Measurements from ENCODE around the gene LRRC19. TPM values are rescaled to one million over a fixed set of nuclear protein-coding genes. Genes with fewer than 3 reads are reported as not detected.

LRRC19 gene
- total RNA-seq, 5 donors from 2014 or later (not counting 1 experiment from before 2014, with no cell fraction given), result not detected

DNA sequence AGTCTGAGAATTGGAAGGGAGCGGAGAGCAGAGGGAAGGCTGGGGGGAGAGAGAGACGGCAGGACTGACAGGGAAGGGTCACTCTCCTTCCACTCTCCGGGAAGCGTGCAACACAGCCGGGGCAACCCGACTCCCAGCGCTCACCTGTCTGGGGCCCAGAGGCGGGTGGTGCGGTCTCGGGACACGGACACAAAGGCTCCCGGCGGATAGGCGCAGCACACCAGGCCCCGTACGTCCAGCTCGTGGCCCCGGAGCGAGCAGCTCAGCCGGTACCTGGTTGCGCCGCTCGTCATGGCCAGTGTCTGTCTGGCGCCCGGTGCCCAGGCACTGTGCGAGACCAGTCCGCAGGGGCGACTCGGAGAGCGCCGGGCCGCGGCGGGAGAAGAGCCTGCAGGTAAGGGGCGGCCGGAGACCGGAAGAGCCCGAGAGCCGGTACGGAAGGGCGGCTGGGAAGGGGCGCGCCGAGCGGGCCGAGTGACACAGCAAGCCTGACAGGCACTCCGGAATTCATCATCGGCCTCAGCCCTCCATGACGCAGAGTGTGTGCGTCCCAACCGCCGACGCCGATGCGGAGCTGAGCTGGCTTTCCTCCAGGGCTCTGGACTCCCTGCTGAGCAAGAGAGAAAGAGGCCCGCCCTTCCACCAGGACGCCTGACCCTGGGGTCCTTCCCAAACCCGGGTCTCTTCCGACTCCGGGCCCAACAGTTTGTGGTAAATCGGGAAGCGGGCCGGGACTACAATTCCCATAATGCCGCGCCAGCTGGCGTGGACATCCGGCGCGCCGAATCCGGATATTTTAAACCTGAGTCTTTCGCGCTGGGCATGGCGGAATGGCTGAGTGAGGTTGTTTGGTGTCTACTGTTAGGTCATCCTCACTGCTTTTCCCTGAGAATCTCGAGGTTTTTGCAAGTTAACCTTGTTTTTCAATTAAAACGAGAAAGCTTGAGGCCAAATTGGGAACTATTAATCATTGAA lies 58.4 kb downstream of the LRRC19 start, which contains the start of gene PLAA:
TSS of gene PLAA (minus strand) at position 490 of the 975 bp plus-strand sequence. CDS start at position 293, 197 bp downstream.
- Mint-ChIP-seq H3K36me3 (peaks cover 10% of the 10 kb centered on the region), H3K27ac (peak within 1 kb of the TSS; percentile 98 to 99), H3K4me3 (peak within 1 kb of the TSS; percentile 85 to 97 (median 89)), H3K9me3 (no peaks in the 10 kb centered on the region), H3K27me3 (peaks cover 4 to 10% of the 10 kb centered on the region in 2 donors), H3K4me1 (peaks cover 46 to 52% (median 50%) of the 10 kb centered on the region in 3 donors)
- Histone ChIP-seq H3K27me3 (replicated peaks in 1 of 2; ENCODE audit: control insufficient read depth in 2 of 2, extremely low read depth in 1 of 2, insufficient read depth in 2 of 2, low read length in 1 of 2) (no peaks in the 10 kb centered on the region), H3K4me1 (ENCODE audit: control insufficient read depth in 1 of 2, extremely low read depth in 1 of 2, insufficient read depth in 2 of 2, low read length in 2 of 2) (peaks cover 21 to 33% of the 10 kb centered on the region in 2 experiments), H3K4me3 (ENCODE audit: control insufficient read depth in 1 of 2, extremely low read depth in 1 of 2, low read length in 1 of 2) (peak within 1 kb of the TSS; percentile 84 to 99), H3K27ac (ENCODE audit: low read length) (peak within 1 kb of the TSS; percentile 98), H3K36me3 (ENCODE audit: control insufficient read depth in 2 of 2, extremely low read depth in 1 of 2, insufficient read depth in 1 of 2, low read length in 1 of 2) (peaks cover 0 to 6% of the 10 kb centered on the region in 2 donors), H3K9me3 (no peaks in the 10 kb centered on the region)
- under 1% methylated on average over 57 of the region's 76 CpGs for WGBS (ENCODE audit: insufficient coverage)
- POLR2A ChIA-PET, result interaction anchor here (0.6 to 1.5 kb wide), 4 partner anchors 9 to 55 kb away, joined by 3 to 15 read pairs (median 4); partner anchors contain the start of genes CAAP1 (in 1 of the 2) and IFT74 (in 1 of the 2)
- ATAC-seq (replicated peaks in 1 of 4) (peak; percentile 95 to 96 (median 95)), DNase-seq (peak; percentile 65 to 90 (median 80))
- CTCF ChIA-PET, result interaction anchor here in 1 of 2 donors (1.0 to 1.1 kb wide), 2 partner anchors 9 to 55 kb away, joined by 3 to 5 read pairs; partner anchors contain the start of genes CAAP1 and IFT74

DNA sequence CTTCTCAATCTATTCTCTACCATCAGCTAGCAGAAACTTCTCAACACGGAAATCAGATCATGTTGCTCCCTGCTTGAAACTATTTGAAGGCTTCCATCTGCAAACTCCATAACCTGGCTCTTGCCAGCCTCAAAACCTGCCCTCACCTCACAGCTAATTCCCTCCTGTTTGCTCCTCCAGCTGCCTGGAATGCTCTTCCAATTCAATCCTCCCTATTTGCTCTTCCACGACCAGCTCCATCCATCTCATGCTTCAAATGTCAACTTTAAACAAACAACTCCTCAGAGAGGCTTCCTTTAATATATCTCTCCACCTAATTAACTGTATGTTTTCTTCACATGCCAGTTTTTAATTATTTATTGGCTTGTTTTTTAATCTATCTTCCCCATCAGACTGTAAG lies 59.9 kb downstream of the LRRC19 start:
- WGBS (ENCODE audit: insufficient coverage), result 58% methylated on average over 2 of the region's 2 CpGs
- H3K9me3 ChIP-seq, result no peaks in the 10 kb centered on the region
- DNase-seq, result no peak
- no peak for ATAC-seq (replicated peaks in 1 of 4)
- Mint-ChIP-seq H3K27me3 (peaks cover 4 to 10% of the 10 kb centered on the region in 2 donors), H3K4me3 (peak overlapping the region; percentile 85 to 97 (median 89)), H3K27ac (peak overlapping the region; percentile 4 to 98), H3K4me1 (peaks cover 61 to 65% (median 64%) of the 10 kb centered on the region in 3 donors), H3K36me3 (peaks cover 10% of the 10 kb centered on the region), H3K9me3 (no peaks in the 10 kb centered on the region)
- POLR2A ChIA-PET, result interaction anchor here (0.5 to 0.7 kb wide), 2 partner anchors 10 to 44 kb away, joined by 3 to 4 read pairs; partner anchors contain the start of gene IFT74 (in 1 of the 2)
- CTCF ChIA-PET, result interaction anchor here in 1 of 2 donors (0.9 kb wide), 1 partner anchor 11 kb away, joined by 3 read pairs; the partner anchor contains the start of gene IFT74
- H3K4me3 ChIP-seq (ENCODE audit: control insufficient read depth in 1 of 2, extremely low read depth in 1 of 2, low read length in 1 of 2), result no peak overlapping the region
- no peak overlapping the region for H3K27ac ChIP-seq (ENCODE audit: low read length)
- peaks cover 21 to 33% of the 10 kb centered on the region in 2 experiments for H3K4me1 ChIP-seq (ENCODE audit: control insufficient read depth in 1 of 2, extremely low read depth in 1 of 2, insufficient read depth in 2 of 2, low read length in 2 of 2)
- peaks cover 0 to 6% of the 10 kb centered on the region in 2 donors for H3K36me3 ChIP-seq (ENCODE audit: control insufficient read depth in 2 of 2, extremely low read depth in 1 of 2, insufficient read depth in 1 of 2, low read length in 1 of 2)
- H3K27me3 ChIP-seq (replicated peaks in 1 of 2; ENCODE audit: control insufficient read depth in 2 of 2, extremely low read depth in 1 of 2, insufficient read depth in 2 of 2, low read length in 1 of 2), result no peaks in the 10 kb centered on the region

Other genes with a start within 250 kb of the LRRC19 start
- gene CAAP1, start 112.9 kb downstream of the LRRC19 start, total RNA-seq, result 10 to 100 TPM; 13.0 to 21.5 (median 16.3) TPM
- 10 to 100 TPM; 19.9 to 29.9 (median 23.7) TPM for gene PLAA, start 58.4 kb downstream of the LRRC19 start, total RNA-seq
- gene IFT74, start 49.3 kb downstream of the LRRC19 start, total RNA-seq, result 10 to 100 TPM in 2 of 5 donors, 1 to 10 TPM in 3; 6.2 to 11.1 (median 8.9) TPM
- gene TEK, start 103.6 kb upstream of the LRRC19 start, total RNA-seq, result under 1 TPM in 1 of 5 donors, not detected in 4; 0.16 TPM

Data from T-cell (primary cell).